H1 (cell line): ENCODE results near the gene GRK5. TPM values are rescaled to one million over a fixed set of nuclear protein-coding genes. Genes with fewer than 3 reads are reported as not detected.

Experiments
- CTCF ChIA-PET: fragments of 300-600 bp; sonication (Branson Sonifier 250); formaldehyde crosslinking; loops from one replicate; lab custom pipeline; 2021; ENCODE audit not compliant: partially characterized antibody; lab: Charles Lee
- POLR2A ChIA-PET: fragments of 300-600 bp; sonication (Branson Sonifier 250); formaldehyde crosslinking; loops from one replicate; lab custom pipeline; 2021; ENCODE audit warnings: inconsistent platforms; ENCODE audit not compliant: partially characterized antibody; lab: Charles Lee
- DNase-seq, 2 experiments: peaks; one replicate each; pipeline versions ENCODE4 v3.0.0 to v3.0.0-alpha.2; 2010 to 2022; ENCODE audit warnings: low spot score in 2 of 2, low read depth in 1 of 2, mixed read lengths in 1 of 2
- FAIRE-seq: peaks from 2 replicates; lab custom pipeline; 2011; peaks lifted over from hg19 to GRCh38; lab: Jason Lieb, UNC
- H2AFZ ChIP-seq: 2 replicates; pipeline ENCODE4 v1.8.1; 2012; ENCODE audit warnings: low read length, inconsistent platforms
- H2AK5ac ChIP-seq: 2 replicates; pipeline ENCODE4 v1.6.1; 2013; ENCODE audit warnings: low read depth, low read length
- H2BK120ac ChIP-seq: replicated peaks from 2 replicates; pipeline ENCODE3; 2013; ENCODE audit warnings: low read depth, low read length, inconsistent platforms
- H2BK12ac ChIP-seq: 2 replicates; pipeline ENCODE4 v1.6.1; 2013; ENCODE audit warnings: low read depth, low read length
- H2BK15ac ChIP-seq: 2 replicates; pipeline ENCODE4 v1.6.1; 2013; ENCODE audit warnings: low read length
- H2BK20ac ChIP-seq: 2 replicates; pipeline ENCODE4 v1.6.1; 2013; ENCODE audit warnings: low read length
- H2BK5ac ChIP-seq: 2 replicates; pipeline ENCODE4 v1.6.1; 2013; ENCODE audit warnings: low read depth, low read length
- H3K14ac ChIP-seq: 2 replicates; pipeline ENCODE4 v1.6.1; 2013; ENCODE audit warnings: inconsistent platforms; ENCODE audit not compliant: insufficient read length
- H3K18ac ChIP-seq: 2 replicates; pipeline ENCODE4 v1.6.1; 2013; ENCODE audit warnings: low read length; ENCODE audit errors: extremely low read depth
- H3K23ac ChIP-seq: 2 replicates; pipeline ENCODE4 v1.6.1; 2013; ENCODE audit warnings: inconsistent platforms; ENCODE audit not compliant: insufficient read length
- H3K23me2 ChIP-seq: 2 replicates; pipeline ENCODE4 v1.6.1; 2013; ENCODE audit warnings: low read depth, low read length
- H3K27ac ChIP-seq: 2 replicates; pipeline ENCODE4 v1.6.1; 2011; ENCODE audit warnings: low read depth, low read length, inconsistent platforms
- H3K27me3 ChIP-seq, 4 experiments: replicated peaks in 1 of 4; 1 replicate in 1 of 4; 2 replicates in 3 of 4; pipeline versions ENCODE4 v1.6.1 to v1.8.1; 2011 to 2013; ENCODE audit warnings: low read length in 3 of 4, mild to moderate bottlenecking in 3 of 4, inconsistent platforms in 2 of 4, mixed read lengths in 2 of 4, moderate library complexity in 1 of 4; ENCODE audit not compliant: control insufficient read depth in 3 of 4, insufficient read depth in 3 of 4; ENCODE audit errors: extremely low read depth in 1 of 4
- H3K36me3 ChIP-seq, 4 experiments: 2 replicates each; pipeline versions ENCODE4 v1.6.1 to v1.8.1; 2011 to 2013; ENCODE audit warnings: mild to moderate bottlenecking in 4 of 4, low read length in 3 of 4, moderate library complexity in 2 of 4, control low read depth in 1 of 4, inconsistent platforms in 1 of 4; ENCODE audit not compliant: insufficient read depth in 4 of 4, control insufficient read depth in 2 of 4
- H3K4ac ChIP-seq: replicated peaks from 2 replicates; pipeline ENCODE3; 2013; ENCODE audit warnings: low read length, low read depth, mixed read lengths, inconsistent platforms; ENCODE audit not compliant: insufficient read length
- H3K4me1 ChIP-seq, 4 experiments: replicated peaks in 1 of 4; 1 replicate in 1 of 4; 2 replicates in 3 of 4; pipeline versions ENCODE4 v1.6.1 to v1.8.1; 2011 to 2013; ENCODE audit warnings: low read length in 3 of 4, inconsistent platforms in 2 of 4, mixed read lengths in 1 of 4; ENCODE audit not compliant: insufficient read depth in 4 of 4, control insufficient read depth in 3 of 4
- H3K4me2 ChIP-seq, 2 experiments: 2 replicates each; pipeline versions ENCODE4 v1.6.1 to v1.8.1; 2011 to 2013; ENCODE audit warnings: low read depth in 2 of 2, low read length in 2 of 2, control low read depth in 1 of 2, inconsistent platforms in 1 of 2, mild to moderate bottlenecking in 1 of 2; ENCODE audit not compliant: insufficient read depth in 1 of 2
- H3K4me3 ChIP-seq, 4 experiments: fragments of 200-600, 300-600 bp in 1 of 4; sonication (generic), shearing (Covaris generic), sonication (Bioruptor Twin) in 1 of 4; 2 replicates each; pipeline versions ENCODE4 v1.5.1 to v1.8.1; 2011 to 2016; ENCODE audit warnings: low read length in 4 of 4, low read depth in 3 of 4, control low read depth in 2 of 4, inconsistent platforms in 2 of 4, mild to moderate bottlenecking in 2 of 4, mixed read lengths in 1 of 4, moderate library complexity in 1 of 4; ENCODE audit not compliant: insufficient read depth in 2 of 4; ENCODE audit errors: extremely low read depth in 1 of 4
- H3K56ac ChIP-seq: replicated peaks from 2 replicates; pipeline ENCODE3; 2013; ENCODE audit warnings: low read depth, mild to moderate bottlenecking, mixed read lengths, low read length, inconsistent platforms; ENCODE audit not compliant: insufficient read length
- H3K79me1 ChIP-seq: 2 replicates; pipeline ENCODE4 v1.6.1; 2013; ENCODE audit warnings: low read depth, low read length, control low read depth
- H3K79me2 ChIP-seq, 2 experiments: 2 replicates each; pipeline versions ENCODE4 v1.6.1 to v1.8.1; 2012 to 2013; ENCODE audit warnings: low read length in 2 of 2, mild to moderate bottlenecking in 2 of 2, inconsistent platforms in 1 of 2; ENCODE audit not compliant: insufficient read depth in 2 of 2, control insufficient read depth in 1 of 2
- H3K9ac ChIP-seq, 4 experiments: replicated peaks in 1 of 4; 1 replicate in 1 of 4; 2 replicates in 3 of 4; pipeline versions ENCODE4 v1.6.1 to v1.8.1; 2011 to 2013; ENCODE audit warnings: low read depth in 3 of 4, low read length in 3 of 4, control low read depth in 2 of 4, mild to moderate bottlenecking in 2 of 4, moderate library complexity in 2 of 4, inconsistent platforms in 1 of 4; ENCODE audit errors: extremely low read depth in 1 of 4
- H3K9me3 ChIP-seq, 2 experiments: 2 replicates each; pipeline versions ENCODE4 v1.6.1 to v1.8.1; 2012 to 2013; ENCODE audit warnings: mild to moderate bottlenecking in 2 of 2, moderate library complexity in 2 of 2, control low read depth in 1 of 2, inconsistent platforms in 1 of 2, low read depth in 1 of 2, low read length in 1 of 2, mixed read lengths in 1 of 2; ENCODE audit not compliant: insufficient read depth in 2 of 2
- H4K20me1 ChIP-seq, 2 experiments: replicated peaks in 1 of 2; 2 replicates each; pipeline versions ENCODE3 to v1.8.1; 2011 to 2013; ENCODE audit warnings: inconsistent platforms in 2 of 2, low read length in 2 of 2, mild to moderate bottlenecking in 1 of 2; ENCODE audit not compliant: insufficient read depth in 2 of 2, control insufficient read depth in 1 of 2
- H4K5ac ChIP-seq: 2 replicates; pipeline ENCODE4 v1.6.1; 2013; ENCODE audit warnings: low read length, low read depth, mixed read lengths, inconsistent platforms; ENCODE audit not compliant: insufficient read length
- H4K8ac ChIP-seq: 2 replicates; pipeline ENCODE4 v1.8.0; 2013; ENCODE audit warnings: mild to moderate bottlenecking, moderate library complexity, low read length, inconsistent platforms; ENCODE audit not compliant: insufficient read depth; ENCODE audit errors: extremely low read depth
- H4K91ac ChIP-seq: replicated peaks from 2 replicates; pipeline ENCODE3; 2013; ENCODE audit warnings: low read length, mixed read lengths, inconsistent platforms; ENCODE audit not compliant: insufficient read length
- CBX5 ChIP-seq: fragments of 300-800, 300-1000 bp; sonication (generic); IDR thresholded peaks from 2 replicates; pipeline ENCODE4 v1.7.1; 2016; ENCODE audit warnings: antibody characterized with exemption, low read length, low read depth
- CBX8 ChIP-seq: fragments of 300-800, 300-1000 bp; sonication (generic); IDR thresholded peaks from 2 replicates; pipeline ENCODE4 v1.7.1; 2016; ENCODE audit warnings: low read depth, low read length, borderline replicate concordance
- CTCF ChIP-seq, 3 experiments: IDR thresholded peaks; 1 replicate in 2 of 3; 2 replicates in 1 of 3; pipeline versions ENCODE4 v1.5.1 to v1.6.1; 2011; ENCODE audit warnings: low read length in 3 of 3, mild to moderate bottlenecking in 3 of 3, inconsistent platforms in 2 of 3, low read depth in 1 of 3, moderate library complexity in 1 of 3; ENCODE audit not compliant: insufficient read depth in 1 of 3; ENCODE audit errors: control extremely low read depth in 1 of 3
- JUND ChIP-seq: IDR thresholded peaks from 2 replicates; pipeline ENCODE4 v1.6.1; 2011; ENCODE audit warnings: mild to moderate bottlenecking, improper control_type of control experiment, low read length
- KDM5A ChIP-seq: fragments of 200-600 bp; IDR thresholded peaks from 2 replicates; pipeline ENCODE4 v1.7.1; 2012; ENCODE audit warnings: mild to moderate bottlenecking, low read length, inconsistent platforms, mixed read lengths
- RNF2 ChIP-seq: fragments of 200-900, 300-1000 bp; sonication (generic); IDR thresholded peaks from 2 replicates; pipeline ENCODE4 v1.7.1; 2016; ENCODE audit warnings: borderline replicate concordance, low read depth, mild to moderate bottlenecking, antibody characterized with exemption, low read length; ENCODE audit not compliant: poor library complexity, severe bottlenecking; ENCODE audit errors: missing control alignments
- SAP30 ChIP-seq: fragments of 300-600 bp; sonication (generic); IDR thresholded peaks from 2 replicates; pipeline ENCODE4 v1.7.1; 2012; ENCODE audit warnings: low read length, moderate library complexity, mild to moderate bottlenecking, inconsistent platforms; ENCODE audit not compliant: insufficient read depth, insufficient replicate concordance
- SUZ12 ChIP-seq: fragments of 200-600 bp; sonication (generic); IDR thresholded peaks from 2 replicates; pipeline ENCODE4 v1.6.1; 2012; ENCODE audit warnings: mild to moderate bottlenecking, inconsistent platforms, low read length, moderate library complexity, mixed read lengths
- WGBS, 2 experiments: shearing (Covaris generic) in 1 of 2; methylation state at CpG; one replicate each; pipeline versions ENCODE4 v1.1.6 to v1.1.7; 2013 to 2015; ENCODE audit warnings: low lambda C conversion rate in 2 of 2, mixed read lengths in 2 of 2, inconsistent platforms in 1 of 2, low coverage in 1 of 2, missing lambda C conversion rate in 1 of 2; ENCODE audit not compliant: insufficient replicate concordance in 2 of 2, insufficient coverage in 1 of 2, insufficient read length in 1 of 2; ENCODE audit errors: extremely low coverage in 1 of 2, missing lambda C conversion rate in 1 of 2; 5-methylcytosine and 5-hydroxymethylcytosine counted together
- polyA plus RNA-seq, 7 experiments: library from polyadenylated mRNA; depleted of rRNA in 3 of 7; stranded (reverse) in 5 of 7; unstranded in 2 of 7; fragments of >200 nt in 5 of 7; fragments of 200-250 nt in 2 of 7; gene quantifications; 1 replicate in 5 of 7; 2 replicates in 1 of 7; 4 replicates in 1 of 7; pipeline versions ENCODE4 v1.2.1 to v1.2.3, GENCODE V29; 2011 to 2013; ENCODE audit warnings: missing spikeins in 2 of 7, mixed read lengths in 2 of 7
- total RNA-seq: library from RNA; stranded (reverse); fragmentation: NEBNext Ultra II Directional; extraction: Animal tissue kit (Norgen Biotek cat#: 25700); gene quantifications from 2 replicates; pipeline ENCODE4 v1.2.1, GENCODE V29; 2021

GRK5 gene
- total and polyA plus RNA-seq, 2 of the 8 experiments (the other 6 are each of a cell fraction or from before 2014, with no cell fraction given) = 0.54 to 2.5 TPM

GRCh38 chr10:119469846-119470245 lies 262.5 kb downstream of the GRK5 start:
- no peak overlapping the region for H3K18ac ChIP-seq
- H2BK12ac ChIP-seq = no peak overlapping the region
- no peak overlapping the region for H3K14ac ChIP-seq
- ChIA-PET CTCF (interaction anchor here (0.7 to 2.0 kb wide), 6 partner anchors 10 to 164 kb away, joined by 3 to 8 read pairs (median 4); no protein-coding TSS in a partner anchor), POLR2A (interaction anchor here (1.0 to 1.2 kb wide), 3 partner anchors 12 to 222 kb away, joined by 3 read pairs; no protein-coding TSS in a partner anchor)
- H3K4ac ChIP-seq = no peak overlapping the region
- no peaks in the 10 kb centered on the region for H3K79me1 ChIP-seq
- peaks cover 7% of the 10 kb centered on the region; the same call in 1 of the 2 replicates for H3K23me2 ChIP-seq
- H3K27me3 ChIP-seq = peaks cover under 1 to 15% (median 7%) of the 10 kb centered on the region in 4 experiments; a peak in 6 of 7 replicates
- TF ChIP-seq SAP30 (no peak), CBX8 (no peak), KDM5A (no peak), SUZ12 (no peak), JUND (no peak), CBX5 (no peak), CTCF (IDR thresholded peaks at IDR 0.05; ENCODE audit: control extremely low read depth in 1 of 3, insufficient read depth in 1 of 3, low read depth in 1 of 3, low read length in 3 of 3) (no peak), RNF2 (no peak)
- no peak overlapping the region for H2AK5ac ChIP-seq
- no peak for FAIRE-seq
- whole genome bisulfite sequencing, 2 experiments = 79% methylated on average over 7 of the region's 7 CpGs; no CpG with 5 or more reads in 1 of the 2 experiments
- no peak for DNase-seq
- no peak overlapping the region for H3K4me3 ChIP-seq
- H3K79me2 ChIP-seq = no peaks in the 10 kb centered on the region
- H3K4me2 ChIP-seq = no peak overlapping the region
- H2AFZ ChIP-seq = no peak overlapping the region
- H3K36me3 ChIP-seq = no peaks in the 10 kb centered on the region
- H3K4me1 ChIP-seq = no peaks in the 10 kb centered on the region
- H2BK120ac ChIP-seq = no peak overlapping the region
- H4K8ac ChIP-seq = no peak overlapping the region
- H2BK15ac ChIP-seq = no peak overlapping the region
- H3K9me3 ChIP-seq = no peaks in the 10 kb centered on the region
- no peak overlapping the region for H4K5ac ChIP-seq
- no peak overlapping the region for H2BK20ac ChIP-seq
- H4K20me1 ChIP-seq = no peaks in the 10 kb centered on the region
- H4K91ac ChIP-seq = no peak overlapping the region
- H3K56ac ChIP-seq = no peak overlapping the region
- no peak overlapping the region for H3K9ac ChIP-seq
- no peak overlapping the region for H3K27ac ChIP-seq
- H2BK5ac ChIP-seq = no peak overlapping the region
- H3K23ac ChIP-seq = no peak overlapping the region
